PFSK-1 (cell line): ENCODE results near the gene SYTL3.

Experiments
- FOXP2 ChIP-seq: optimal IDR thresholded peaks from 2 replicates; pipeline ENCODE3; 2011; ENCODE audit warnings: borderline replicate concordance, control low read depth, inconsistent platforms; ENCODE audit not compliant: insufficient read depth; ENCODE audit errors: extremely low read length, extremely low read depth
- POLR2AphosphoS5 ChIP-seq: IDR thresholded peaks from 2 replicates; pipeline ENCODE4 v1.6.1; 2012; ENCODE audit warnings: low read depth, mild to moderate bottlenecking, control low read depth, low read length, moderate library complexity
- TAF1 ChIP-seq: IDR thresholded peaks from 2 replicates; pipeline ENCODE4 v1.6.1; 2012; ENCODE audit warnings: low read length, control low read depth, borderline replicate concordance; ENCODE audit not compliant: insufficient read depth
- TF ChIP-seq, protein P1 (sequence below), 2 experiments: IDR thresholded peaks; 2 replicates each; pipeline versions ENCODE4 v1.6.1 to v1.8.0; 2011 to 2012; ENCODE audit warnings: low read depth in 2 of 2, low read length in 2 of 2, control low read depth in 1 of 2, inconsistent platforms in 1 of 2, mild to moderate bottlenecking in 1 of 2, moderate library complexity in 1 of 2; ENCODE audit not compliant: insufficient read depth in 1 of 2

DNA sequence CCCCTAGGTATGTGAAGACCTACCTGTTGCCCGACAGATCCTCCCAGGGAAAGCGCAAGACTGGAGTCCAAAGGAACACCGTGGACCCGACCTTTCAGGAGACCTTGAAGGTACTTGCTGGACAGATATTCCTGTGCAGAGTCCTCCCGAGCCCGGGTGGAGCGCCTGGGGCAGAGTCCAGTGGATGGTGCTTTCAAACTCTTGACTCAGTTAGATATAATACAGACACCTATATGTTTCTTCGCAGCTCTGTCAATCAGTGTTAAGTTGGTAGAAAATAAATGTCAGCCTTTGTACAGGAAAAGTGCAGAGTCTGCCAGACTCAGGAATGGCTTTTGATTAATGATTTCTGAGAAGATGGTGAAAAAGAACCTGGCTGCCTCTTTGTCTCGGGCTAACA, 102.1 kb downstream of the SYTL3 start:
- TF ChIP-seq, protein P1, sequence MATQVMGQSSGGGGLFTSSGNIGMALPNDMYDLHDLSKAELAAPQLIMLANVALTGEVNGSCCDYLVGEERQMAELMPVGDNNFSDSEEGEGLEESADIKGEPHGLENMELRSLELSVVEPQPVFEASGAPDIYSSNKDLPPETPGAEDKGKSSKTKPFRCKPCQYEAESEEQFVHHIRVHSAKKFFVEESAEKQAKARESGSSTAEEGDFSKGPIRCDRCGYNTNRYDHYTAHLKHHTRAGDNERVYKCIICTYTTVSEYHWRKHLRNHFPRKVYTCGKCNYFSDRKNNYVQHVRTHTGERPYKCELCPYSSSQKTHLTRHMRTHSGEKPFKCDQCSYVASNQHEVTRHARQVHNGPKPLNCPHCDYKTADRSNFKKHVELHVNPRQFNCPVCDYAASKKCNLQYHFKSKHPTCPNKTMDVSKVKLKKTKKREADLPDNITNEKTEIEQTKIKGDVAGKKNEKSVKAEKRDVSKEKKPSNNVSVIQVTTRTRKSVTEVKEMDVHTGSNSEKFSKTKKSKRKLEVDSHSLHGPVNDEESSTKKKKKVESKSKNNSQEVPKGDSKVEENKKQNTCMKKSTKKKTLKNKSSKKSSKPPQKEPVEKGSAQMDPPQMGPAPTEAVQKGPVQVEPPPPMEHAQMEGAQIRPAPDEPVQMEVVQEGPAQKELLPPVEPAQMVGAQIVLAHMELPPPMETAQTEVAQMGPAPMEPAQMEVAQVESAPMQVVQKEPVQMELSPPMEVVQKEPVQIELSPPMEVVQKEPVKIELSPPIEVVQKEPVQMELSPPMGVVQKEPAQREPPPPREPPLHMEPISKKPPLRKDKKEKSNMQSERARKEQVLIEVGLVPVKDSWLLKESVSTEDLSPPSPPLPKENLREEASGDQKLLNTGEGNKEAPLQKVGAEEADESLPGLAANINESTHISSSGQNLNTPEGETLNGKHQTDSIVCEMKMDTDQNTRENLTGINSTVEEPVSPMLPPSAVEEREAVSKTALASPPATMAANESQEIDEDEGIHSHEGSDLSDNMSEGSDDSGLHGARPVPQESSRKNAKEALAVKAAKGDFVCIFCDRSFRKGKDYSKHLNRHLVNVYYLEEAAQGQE (IDR thresholded peaks at IDR 0.05; ENCODE audit: insufficient read depth in 1 of 2, low read depth in 2 of 2, low read length in 2 of 2), result no peak
- no peak for TF ChIP-seq POLR2AphosphoS5
- no peak for TF ChIP-seq TAF1
- no peak for TF ChIP-seq FOXP2
